Measurements from ENCODE around the gene GRIK1.

DNA sequence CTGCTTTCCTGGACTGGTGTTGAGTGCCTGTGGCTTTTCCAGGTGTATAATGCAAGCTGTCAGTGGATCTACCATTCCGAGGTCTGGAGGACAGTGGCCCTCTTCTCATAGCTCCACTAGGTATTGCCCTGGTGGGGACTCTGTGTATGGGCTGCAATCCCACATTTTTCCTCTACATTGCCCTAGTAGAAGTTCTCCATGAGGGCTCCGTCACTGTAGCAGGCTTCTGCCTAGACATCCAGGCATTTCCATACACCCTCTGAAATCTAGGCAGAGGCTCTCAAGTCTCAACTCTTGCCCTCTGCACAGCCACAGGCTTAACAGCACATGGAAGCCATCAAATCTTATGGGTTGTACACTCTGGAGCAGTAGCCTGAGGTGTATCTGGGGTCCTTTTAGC, 107.6 kb downstream of the GRIK1 start:
- TF ChIP-seq EZH2 (IDR thresholded peaks at IDR 0.05; ENCODE audit: borderline replicate concordance, low read length), result no peak
- TF ChIP-seq, protein P1, sequence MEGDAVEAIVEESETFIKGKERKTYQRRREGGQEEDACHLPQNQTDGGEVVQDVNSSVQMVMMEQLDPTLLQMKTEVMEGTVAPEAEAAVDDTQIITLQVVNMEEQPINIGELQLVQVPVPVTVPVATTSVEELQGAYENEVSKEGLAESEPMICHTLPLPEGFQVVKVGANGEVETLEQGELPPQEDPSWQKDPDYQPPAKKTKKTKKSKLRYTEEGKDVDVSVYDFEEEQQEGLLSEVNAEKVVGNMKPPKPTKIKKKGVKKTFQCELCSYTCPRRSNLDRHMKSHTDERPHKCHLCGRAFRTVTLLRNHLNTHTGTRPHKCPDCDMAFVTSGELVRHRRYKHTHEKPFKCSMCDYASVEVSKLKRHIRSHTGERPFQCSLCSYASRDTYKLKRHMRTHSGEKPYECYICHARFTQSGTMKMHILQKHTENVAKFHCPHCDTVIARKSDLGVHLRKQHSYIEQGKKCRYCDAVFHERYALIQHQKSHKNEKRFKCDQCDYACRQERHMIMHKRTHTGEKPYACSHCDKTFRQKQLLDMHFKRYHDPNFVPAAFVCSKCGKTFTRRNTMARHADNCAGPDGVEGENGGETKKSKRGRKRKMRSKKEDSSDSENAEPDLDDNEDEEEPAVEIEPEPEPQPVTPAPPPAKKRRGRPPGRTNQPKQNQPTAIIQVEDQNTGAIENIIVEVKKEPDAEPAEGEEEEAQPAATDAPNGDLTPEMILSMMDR (IDR thresholded peaks at IDR 0.05; ENCODE audit: low read length), result no peak
